HG03039 (cell line): Measurements from ENCODE around the gene PARM1.
A peak's percentile ranks its signal among the peaks of the same experiment; 100 is the strongest.

Source experiments
- ATAC-seq: cut with Tn5 transposase; IDR thresholded peaks from one replicate; pipeline ENCODE4 v1.9.1; 2021; ENCODE audit warnings: mild to moderate bottlenecking, moderate library complexity; ENCODE audit not compliant: unreplicated experiment

PARM1 gene

DNA sequence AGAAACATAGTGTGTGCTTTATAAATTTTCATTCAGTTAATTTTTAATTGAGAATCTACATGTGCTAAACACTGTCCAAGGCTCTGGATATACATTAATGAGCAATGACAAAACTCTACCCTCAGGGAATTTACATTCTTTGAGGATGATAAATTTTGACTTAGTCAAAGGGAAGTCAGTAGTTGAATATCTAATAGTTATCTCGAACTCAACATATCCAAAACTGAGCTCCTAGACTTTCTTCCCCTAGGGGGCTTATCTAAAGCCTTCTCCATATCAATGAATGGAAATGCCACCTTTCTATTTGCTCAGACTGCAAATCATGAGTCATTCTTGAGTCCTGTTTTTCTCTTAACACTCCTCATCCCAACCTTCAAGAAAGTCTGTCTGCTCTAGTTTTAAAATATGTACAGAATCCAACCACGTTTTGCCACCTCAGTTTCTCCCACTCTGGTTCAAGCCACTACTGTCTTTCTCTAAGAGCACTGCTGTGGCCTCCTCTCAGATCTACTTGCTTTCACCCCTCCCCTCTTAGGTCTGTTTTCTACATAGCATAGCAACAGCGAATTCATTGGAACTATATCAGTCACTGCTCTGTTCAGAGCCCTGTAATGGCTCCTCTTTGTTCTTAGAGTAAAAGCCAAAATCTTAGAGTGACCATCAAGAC lies 9.5 kb downstream of the PARM1 start:
- ATAC-seq, result no peak

DNA sequence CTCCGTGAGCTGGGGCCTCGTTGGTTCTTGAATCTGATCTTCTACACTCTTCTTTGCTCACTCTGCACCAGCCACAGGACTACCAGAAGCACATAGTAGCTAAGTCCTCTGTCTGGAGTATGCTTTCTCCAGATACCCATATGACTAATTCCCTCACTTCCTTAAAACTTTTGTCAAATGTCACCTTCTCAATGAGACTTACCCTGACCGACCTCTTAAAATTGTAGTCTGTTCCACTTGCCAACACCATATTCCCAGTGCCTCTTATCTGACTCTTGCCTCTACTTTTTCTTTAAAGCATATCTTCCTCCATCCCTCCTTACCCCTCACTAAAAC lies 10.0 kb downstream of the PARM1 start:
- ATAC-seq, result no peak

DNA sequence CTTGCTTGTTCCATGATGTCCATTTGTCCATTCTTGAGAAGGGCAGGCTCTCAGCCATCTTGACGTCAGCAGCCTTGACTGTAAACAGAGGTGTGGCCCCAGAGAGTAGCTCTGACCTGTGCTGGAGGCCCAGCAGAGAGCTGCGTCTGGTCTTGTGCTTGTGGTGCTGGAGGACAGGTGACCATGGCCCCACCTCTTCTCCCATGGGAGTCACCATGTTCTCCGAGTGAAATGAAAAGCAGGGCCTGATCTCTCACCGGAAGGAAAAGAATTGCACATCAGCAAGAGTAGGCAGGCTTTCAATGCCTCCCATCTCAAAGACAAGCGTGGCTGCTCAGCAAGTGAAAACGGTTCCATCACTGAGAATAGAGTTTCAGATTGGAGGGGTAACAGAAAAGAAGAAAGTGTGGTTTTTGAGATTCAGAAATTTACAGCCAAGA lies 11.5 kb downstream of the PARM1 start:
- no peak for ATAC-seq

DNA sequence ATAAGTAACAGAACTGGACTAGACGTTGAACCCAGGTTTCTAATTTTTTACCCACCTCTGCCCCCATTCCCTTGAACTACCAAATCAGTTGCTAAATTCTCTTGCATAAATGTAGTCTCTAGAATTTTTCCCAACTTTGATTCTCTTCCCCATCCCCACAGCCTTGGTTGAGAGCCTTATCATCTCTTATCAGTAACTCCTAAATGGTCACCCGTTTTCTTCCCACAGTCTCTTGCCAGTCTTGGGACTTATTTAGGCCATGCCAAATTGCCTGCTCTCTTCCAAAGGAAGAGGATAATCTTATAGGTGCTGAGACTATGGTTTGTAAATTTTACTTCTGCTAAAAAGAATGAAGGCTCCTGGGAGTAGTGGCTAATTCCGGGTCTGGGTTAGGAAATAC lies 13.3 kb downstream of the PARM1 start:
- no peak for ATAC-seq

DNA sequence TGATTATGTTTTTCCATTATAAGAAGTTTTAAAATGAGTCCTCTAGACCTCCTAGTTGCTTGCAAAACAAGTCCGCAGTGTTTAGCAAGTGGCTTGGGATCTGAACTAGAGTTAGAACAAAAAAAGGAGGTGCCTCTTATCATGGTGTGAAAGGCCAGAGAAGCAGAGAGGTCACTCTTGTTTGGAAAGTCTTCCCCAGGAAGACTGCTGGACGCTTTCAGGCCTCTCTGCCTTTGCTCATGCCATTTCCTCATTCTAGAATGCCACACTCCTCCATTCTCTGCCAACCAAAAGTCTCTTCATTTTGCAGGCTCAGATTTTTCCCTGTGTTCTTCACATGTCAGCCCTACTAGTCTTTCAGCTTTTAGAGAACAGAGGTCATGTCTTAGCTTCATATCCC lies 14.9 kb downstream of the PARM1 start:
- ATAC-seq, result no peak

DNA sequence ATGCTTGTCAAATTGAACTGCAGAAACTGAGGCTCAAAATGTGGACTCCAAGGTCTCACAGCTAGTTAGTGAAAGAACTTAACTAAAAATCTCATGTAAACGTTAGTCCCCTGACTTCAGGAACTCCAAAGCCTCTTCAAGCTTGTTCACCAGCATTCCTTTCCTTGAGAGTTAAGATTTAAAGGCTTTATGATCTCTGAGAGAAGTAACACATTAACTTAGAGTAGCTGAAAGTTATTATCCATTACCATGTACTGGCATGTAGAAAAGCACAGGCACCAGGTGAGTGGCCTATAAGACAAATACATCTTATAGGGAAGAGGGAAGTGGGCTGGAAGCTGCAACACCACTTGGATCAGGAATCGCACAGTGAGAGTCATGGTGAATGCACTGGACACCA lies 15.3 kb downstream of the PARM1 start:
- no peak for ATAC-seq

DNA sequence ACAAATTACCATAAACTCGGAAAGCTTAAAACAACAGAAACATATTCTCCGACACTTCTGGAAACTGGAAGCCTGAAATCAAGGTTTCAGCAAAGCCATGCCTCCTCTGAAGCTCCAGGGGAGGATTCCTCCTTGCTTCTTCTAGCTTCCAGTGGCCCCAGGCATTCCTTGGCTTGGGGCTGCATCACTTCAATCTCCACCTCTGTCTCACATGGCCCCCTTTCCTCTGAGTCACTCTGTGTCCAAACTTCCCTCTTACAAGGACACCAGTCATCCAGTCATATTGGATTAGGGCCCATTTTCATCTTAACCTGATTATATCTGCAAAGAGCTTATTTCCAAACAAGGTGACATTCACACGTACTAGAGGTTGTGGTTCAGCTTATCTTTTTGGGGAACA lies 17.3 kb downstream of the PARM1 start:
- ATAC-seq, result no peak

DNA sequence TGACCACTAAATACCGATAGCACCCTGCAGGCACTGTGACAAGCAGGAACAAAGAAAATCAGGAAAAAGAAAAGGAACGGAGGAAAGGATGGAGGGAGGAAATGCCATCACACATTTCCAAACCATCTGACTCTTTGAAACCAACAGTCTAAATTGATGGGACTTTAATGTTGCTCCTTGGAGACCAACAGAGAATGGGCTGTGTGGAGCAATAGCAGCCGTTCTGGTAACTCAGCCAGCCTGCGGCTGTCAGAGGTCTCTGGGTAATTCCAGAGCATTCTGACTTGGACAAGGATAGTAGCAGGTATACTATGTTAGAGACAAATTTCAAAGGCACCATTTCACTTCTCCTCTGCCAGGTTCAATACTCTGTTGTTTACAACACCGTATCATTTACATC lies 18.0 kb downstream of the PARM1 start:
- no peak for ATAC-seq

DNA sequence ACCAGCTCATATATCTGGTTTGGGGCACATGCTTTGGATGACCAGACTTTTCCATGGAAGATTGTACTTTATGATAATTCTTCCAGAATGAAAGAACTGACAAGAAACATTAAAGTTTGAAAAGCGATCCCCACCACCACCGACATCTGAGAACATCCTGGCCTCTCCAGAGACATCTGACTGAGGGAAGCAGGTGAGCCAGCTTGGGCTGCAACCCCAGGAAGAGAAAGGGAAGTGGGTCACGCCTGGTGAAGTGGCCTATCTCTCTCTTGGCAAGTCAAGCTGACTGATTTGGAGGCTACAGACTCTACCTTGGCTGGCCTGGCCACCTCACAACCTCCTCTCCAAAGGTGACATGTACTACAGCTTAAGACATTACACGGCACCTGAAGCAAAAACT lies 20.7 kb downstream of the PARM1 start:
- ATAC-seq, result no peak

DNA sequence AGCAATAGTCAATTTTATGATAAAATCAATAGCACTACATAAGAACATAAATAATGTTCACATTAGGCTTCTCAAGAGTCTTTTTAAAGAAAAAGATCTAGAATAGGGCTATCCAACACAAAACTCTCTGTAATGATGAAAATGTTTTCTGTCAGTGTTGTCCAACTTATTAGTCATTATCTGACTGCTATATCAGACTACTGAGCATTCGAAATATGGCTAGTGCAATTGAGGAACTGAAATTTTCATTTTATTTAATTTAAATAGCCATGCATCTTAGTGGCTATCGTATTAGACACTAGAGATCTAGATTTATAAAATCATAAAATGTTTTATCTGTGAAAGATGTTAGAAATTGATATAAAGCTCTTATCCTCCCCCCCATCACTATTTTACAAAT lies 26.0 kb downstream of the PARM1 start:
- ATAC-seq, result no peak

DNA sequence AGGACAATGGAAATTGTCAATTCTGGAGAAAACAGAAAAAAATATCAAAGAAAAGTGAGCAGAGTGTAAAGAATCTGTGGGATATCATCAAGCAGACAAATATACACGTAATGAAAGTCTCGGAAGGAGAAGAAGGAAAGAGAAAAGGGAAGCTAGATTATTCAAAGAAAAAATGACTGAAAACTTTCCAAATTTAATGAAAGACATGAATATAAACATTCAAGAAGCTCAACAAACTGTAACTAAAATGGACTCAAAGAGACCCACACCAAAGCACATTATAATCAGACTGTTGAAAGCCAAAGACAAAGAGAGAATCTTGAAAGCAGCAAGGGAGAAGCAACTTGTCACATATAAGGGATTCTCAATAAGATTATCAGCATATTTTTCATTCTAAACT lies 28.3 kb downstream of the PARM1 start:
- ATAC-seq, result no peak

DNA sequence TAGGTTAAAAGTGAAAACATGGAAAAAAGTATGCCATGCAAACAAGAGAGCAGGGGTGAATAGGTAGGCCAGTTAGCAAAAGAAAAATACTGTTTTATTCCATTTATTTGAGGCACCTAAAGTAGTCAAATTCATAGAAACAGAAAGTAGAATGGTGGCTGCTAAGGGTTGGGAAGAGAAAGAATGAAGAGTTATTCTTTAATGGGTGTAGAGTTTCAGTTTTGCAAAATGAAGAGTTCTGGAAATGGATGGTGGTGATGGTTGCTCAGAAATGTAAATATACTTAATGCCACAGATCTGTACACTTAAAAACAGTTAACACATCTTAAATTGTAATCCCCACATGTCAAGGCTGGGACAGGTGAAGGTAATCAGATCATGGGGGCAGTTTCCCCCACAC lies 29.7 kb downstream of the PARM1 start:
- no peak for ATAC-seq

DNA sequence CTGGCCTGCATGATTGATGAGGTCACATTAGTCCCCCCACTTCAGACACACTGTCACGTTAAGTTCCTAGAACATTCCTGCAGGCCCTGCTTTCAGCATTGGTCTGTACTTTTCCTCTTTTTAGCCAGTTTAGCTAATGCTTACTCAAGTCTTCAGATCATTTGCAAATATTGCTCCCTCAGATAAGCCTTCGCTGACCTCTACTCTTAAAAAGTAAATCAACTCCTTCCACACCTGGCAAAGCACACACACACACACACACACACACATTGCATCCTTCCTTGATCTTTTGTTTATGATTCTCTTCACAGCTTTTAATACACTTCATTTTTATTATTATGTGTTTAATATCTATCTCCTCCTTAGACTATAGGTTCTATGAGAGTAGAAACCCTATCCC lies 31.4 kb downstream of the PARM1 start:
- no peak for ATAC-seq

DNA sequence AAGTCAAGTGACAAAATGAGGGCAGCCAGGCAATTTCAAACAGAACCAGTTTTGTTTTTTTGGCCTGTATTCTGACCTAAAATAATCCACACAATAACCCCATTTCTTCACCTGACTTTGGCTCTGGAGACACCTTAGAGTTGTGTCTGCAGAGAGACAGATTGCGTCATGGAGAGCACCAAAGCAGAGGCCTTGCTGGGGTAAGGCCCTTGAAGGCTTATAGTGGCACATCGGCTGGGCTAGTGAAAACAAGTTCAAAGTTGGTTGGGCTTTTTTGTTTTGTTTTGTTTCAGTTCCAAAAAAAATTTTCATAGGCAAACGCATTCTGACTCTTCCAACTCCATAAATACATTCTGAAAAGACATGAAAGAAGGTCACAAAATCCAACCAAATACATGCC lies 34.4 kb downstream of the PARM1 start:
- ATAC-seq, result no peak

DNA sequence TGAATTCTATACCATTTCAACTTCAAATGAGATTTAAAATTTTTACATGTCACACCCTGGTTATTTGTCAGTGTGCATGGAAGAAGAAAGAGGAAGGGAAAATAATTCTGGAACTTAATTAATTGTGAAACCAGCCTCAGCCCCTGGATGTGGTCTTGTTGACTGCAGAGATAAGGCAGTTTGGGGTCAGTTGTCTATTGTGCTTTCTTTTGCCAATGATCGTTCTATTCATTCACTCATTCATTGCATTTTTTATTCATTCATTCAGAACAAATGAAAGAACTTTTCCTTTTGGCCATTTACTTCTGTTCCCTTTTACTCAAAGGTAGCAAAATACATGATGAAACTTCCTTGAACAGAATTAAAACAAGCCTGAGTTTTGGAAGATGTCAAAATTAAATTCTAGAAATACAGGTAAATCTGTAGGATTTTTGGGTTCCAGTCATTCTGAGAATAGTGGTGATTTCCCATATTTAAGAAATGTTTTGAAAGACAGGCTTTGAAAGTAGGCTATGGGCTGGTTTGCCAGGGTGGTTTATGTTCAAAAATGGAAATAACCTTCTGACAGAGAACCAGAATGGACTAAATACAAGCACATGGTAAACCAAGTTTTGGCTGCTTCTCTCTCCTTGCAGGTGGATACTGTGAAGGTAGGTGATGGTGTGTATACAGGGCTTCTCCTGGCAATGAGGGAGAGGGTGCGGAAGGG lies 35.7 kb downstream of the PARM1 start:
- ATAC-seq, result peak; percentile 80

DNA sequence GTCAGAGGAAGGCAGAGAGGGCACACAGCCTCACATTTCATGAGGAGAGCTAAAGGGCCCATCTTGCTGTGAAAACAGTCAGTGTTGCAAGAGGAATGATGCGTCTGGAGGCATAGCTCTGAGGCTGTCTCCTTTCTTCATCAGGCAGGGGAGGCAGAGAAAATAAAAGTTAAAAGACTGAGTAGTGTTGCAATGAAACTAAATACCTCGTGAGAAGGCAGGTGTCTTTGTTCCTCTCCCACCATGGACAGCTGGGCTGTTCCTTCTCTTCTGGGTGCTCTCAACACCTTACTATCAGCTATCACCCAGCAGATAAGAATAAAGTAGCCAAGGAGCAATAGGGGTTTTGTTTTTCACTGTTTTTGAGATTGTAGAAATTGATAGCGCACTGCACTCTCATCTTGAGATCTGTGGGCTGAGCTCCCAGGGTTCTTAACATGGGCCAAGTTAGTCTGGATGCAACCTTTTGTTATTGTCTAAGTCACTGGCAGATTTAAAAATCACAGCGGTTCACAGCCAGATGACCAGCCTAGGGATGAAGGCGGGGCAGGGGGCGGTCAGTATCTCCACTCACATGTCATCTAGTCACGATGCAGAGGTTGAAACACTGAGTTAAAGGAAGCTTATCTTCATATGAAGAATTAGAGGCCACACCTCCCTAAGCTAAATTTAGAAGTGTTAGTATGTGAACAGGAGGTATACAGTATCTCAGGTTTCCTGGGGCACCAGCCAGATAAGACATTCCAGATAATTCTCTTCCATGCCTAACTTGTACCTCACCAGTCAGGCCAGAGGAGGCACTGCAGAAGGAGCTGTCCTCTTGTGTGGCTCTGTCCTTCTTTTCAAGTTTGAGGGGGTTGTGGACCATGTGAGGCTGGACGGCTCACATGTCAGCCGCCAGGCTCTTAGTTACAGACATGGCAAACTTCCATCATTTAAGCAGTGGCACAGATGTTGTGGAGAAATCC lies 36.9 kb downstream of the PARM1 start:
- ATAC-seq, result no peak

DNA sequence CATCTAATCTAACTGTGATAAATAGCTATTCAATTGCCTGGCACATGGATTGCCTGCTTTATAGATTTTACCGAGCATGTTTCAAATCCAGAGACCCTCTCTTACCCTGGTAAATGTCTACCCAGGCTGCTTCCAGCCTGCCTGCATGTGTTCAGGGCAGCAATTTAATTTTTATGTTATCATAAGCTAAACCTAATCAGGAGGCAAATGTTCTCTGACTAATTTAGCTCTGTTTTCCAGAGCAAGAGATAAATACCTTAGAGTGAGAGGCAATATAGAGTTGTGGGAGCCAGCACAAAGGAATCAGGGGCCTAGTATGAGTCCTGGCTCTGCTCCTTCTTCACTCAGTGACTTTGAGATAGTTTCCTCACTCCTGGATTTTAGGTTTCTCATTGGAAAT lies 37.7 kb downstream of the PARM1 start:
- ATAC-seq, result no peak

DNA sequence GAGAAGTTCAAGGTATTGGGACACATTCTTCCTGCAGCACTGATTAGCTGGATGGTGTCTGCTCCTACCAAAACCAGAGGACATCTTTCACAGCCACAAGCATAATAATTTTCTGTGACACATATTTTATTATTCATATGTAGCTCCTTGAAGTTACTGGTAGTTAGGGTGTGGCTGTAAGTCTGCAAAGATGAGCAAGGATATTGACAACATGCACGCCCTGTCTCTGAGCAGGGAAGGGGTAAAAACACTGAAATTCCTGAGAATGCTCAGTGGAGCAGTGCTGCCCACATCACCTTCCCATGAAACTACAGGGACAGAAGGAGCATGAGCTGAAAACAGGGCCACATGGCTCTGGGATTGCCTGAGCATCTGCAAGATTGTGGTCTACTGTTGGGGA lies 38.9 kb downstream of the PARM1 start:
- no peak for ATAC-seq

DNA sequence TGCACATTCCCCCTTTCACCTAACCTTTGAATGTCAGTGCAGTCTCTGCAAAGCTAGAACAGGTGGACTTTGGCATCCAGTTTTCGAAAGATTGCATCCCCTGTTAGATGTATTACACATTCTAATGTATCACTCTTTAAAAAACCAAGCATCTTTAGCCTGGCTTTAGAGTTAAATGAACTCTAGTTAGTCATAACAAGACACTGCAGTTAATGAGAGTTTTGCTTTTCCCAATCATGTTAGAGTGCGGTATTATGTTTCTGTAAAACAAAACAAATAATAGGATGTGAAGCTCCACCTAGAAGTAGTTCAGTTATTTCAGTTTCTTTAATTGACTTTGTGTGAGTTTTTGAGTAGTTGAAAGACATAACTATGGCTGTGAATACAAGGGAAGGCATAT lies 42.2 kb downstream of the PARM1 start:
- no peak for ATAC-seq

DNA sequence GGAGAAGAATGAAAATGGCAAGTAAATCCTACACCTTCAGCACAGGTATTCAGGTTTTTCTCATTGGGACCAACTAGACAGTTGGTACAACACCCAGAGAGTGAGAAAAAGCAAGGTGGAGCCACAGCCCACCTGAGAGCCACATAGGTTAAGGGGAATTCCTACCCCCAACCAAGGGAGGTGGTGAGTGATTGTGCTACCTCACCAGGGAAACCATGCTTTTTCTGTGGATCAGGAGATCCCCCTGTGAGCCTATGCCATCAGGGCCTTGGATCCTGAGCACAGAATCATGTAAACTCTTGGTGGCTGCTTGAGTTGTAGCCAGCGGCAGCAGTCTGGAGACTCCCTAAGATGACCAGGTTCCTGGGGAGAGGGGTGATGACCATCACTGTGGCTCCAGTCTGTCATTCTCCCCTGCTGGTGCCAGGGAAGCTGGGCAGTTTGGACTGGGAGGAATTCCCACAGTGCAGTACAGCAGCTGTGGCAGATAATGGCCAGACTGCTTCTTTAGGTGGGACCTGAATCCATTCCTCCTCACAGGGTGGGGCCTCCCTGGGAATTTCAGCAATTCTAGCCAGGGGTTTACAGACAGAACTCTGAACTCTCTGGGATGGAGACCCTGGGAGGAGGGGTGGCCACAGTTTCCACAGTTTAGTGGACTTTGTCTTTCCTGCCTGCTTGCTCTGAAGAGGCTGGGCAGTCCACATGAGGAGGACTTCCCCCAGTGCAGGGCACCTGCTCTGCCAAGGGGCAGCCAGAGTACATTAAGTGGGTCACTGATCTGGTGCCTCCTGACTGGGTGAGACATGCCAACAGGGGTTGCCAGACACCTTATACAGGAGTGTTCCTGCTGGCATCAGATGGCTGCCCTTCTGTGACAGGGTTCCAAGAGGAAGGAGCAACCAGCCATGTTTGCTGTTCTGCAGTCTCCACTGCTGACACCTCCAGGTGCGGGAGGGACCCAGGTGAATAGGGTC lies 43.2 kb downstream of the PARM1 start:
- no peak for ATAC-seq
